Fibroblast of peridontal ligament (primary cell): Measurements from ENCODE around the gene DDX1.
A peak's percentile ranks its signal among the peaks of the same experiment; 100 is the strongest.

Experiments
- DNase-seq: peaks from one replicate; pipeline ENCODE4 v3.0.0-alpha.2; 2010; ENCODE audit errors: extremely low read depth

DDX1 gene

GRCh38 chr2:15662579-15662978 is 70.9 kb downstream of the DDX1 start:
- DNase-seq, result no peak

GRCh38 chr2:15663802-15664201 is 72.1 kb downstream of the DDX1 start:
- no peak for DNase-seq

DNA sequence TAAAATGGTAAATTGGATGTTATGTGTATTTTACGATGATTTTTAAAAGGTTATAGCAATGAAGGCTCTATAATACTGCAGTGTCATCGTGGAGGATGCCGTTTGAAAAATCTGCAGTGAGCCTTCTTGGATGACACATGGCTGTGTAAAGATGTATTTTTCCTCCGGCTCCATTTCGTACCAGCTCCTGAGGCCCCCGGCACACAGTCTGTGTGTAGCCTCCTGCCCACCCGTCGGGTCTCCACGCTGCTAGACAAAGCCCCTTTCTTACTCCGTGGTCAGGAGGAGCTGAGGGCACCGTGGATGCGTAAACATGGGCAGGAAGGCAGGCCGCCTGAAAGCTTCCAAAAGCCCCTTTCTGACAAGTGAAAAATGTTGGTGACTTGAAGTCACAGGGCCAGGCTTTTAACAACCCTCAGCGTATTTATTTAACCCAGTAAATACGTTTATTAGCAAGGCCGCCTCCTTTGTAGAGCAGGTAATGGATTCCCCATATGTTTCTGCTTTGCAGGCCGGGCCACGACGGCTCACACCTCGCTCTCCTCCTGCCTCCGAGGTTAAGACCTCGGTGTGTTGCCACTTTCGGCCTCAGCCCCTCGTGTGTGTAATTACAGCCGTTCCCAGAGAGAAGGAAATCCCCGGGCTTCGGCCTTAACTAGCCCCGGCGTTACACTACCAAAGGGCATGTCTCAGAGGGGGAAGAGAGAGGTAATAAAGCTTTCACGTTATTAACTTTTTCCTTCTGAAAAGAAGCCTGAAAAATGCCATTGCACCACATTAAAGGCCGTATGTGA is 72.8 kb downstream of the DDX1 start:
- DNase-seq, result no peak

GRCh38 chr2:15665067-15665942 is 73.6 kb downstream of the DDX1 start:
- no peak for DNase-seq

DNA sequence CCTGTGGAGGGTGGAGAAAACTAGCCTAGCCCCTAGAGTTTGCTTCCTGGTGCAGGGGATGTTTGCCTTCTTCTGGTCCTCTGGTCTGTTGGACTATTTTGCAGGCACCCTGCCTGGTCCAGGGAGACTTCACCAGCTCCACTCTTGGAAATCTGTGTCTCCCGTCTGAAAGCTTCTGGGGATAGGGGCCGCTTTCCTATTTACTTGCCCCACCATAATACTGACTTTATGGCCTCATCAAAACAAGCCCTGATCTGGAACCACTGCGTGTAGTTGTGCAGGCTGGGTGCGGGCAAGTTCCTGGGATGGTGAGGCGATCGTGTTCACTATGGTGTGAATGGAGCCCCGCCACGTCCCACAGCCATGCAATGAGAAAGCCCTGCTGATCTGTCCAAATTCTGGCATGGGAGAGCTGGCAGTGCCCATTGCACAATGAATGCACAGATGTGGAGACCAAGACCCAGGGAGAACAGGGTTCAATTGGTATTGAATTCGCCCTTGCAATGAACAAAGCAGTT is 74.3 kb downstream of the DDX1 start:
- DNase-seq, result no peak

DNA sequence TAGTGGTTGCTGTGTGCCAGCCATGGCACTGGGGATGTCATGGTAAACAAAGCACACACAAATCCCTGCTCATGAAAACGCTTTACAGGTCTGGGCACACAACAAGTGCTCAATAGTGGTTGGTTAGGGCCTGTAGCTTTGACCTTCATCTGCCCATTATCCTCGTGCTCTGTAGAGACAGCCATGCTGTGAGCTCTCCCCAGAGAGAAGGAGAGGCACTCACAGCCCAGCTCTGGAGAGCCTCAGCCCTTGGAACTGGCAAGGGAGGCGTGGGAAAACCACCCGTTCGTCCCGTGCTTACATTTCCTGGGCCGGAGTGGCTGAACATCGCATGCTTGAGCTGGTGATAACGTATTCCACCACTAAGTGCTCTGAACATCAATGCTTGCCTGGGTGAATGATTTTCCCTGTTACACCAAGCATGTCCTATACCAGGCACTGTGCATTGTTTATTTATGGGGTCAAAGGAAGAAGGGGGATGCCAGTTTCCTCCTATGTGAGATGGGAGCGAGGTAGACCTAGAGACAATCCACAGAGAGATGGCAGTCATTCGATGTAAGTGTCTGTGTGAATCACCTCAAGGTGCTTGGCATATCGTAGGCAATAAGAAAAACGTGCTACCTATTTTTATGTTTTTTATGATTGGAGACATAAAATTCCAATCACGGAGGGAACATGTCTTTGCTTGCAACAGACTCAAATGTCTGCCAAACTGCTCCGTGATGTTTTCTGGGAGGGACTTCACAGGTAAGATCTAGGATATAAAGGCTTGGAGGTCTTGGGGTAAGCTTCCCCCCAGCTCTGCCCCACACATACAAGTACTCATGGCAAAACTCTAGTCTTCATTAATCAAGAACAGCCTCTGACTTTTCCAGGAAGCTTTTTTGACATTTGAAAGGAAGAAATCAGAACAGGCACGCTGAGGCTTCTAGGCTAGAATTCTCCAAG is 75.5 kb downstream of the DDX1 start:
- DNase-seq, result no peak

DNA sequence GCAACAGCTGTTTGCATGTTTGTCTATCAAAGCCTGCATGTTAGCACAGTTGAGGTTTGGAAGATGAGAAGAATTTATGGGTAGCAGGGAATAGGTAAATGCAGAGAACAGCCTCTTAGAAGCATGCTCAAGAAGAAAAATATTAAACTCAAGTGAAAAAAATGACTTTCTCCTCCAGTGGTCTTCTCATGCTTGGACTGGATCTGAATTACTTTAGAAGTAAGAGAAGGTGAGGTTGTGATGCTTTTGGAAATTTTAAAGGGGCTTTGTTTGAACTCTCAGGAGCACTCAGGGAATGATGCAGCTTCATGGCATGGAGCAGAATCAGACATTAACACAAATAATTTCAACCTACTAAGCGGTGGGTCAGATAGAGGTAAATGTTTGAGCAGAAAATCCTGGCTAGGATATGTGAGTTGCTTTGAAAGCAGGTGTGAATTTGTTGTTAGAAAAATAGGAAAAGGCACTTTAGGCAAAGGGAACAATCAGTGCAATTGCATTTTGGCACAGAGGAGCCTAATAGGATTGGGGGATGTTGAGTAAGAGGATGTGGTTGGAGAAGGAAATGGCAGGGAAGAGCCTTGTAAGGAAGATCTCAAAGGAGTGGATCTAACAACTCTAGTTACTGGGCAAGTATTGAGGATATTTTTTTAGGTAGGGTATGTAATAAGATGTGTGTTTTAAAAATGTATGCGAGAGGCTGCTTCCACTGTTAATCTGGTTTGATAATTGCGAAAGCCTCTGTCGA is 76.3 kb downstream of the DDX1 start:
- no peak for DNase-seq

- no peak for DNase-seq
Measured at GRCh38 chr2:15668611-15669305, 77.1 kb downstream of the DDX1 start.

DNA sequence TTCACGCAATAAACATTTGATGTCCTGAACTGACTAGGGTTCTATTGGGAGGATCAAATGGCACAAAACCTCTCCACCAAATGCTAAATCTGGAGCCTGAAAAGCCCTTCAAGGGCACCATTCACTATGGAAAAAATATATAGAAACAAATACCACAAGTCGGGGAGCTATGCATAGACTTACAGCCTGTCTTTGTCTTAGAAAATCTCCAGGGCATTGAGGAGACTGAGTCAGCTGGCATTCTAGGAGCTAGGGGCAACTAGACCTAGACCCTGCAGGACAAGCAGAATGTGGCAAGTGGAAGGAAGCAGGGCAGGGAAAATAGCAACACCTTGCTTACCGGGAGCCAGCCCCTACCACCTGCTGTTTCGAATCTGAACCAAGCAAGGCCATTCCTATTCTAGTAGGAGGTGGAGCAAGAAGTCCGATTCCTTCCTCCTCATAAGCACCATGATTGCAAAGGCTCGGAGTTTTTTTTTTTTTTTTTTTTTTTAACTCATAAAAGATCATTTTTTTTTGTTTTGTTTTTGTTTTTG is 77.8 kb downstream of the DDX1 start:
- no peak for DNase-seq

GRCh38 chr2:15670469-15670868 is 78.8 kb downstream of the DDX1 start:
- DNase-seq, result no peak

DNA sequence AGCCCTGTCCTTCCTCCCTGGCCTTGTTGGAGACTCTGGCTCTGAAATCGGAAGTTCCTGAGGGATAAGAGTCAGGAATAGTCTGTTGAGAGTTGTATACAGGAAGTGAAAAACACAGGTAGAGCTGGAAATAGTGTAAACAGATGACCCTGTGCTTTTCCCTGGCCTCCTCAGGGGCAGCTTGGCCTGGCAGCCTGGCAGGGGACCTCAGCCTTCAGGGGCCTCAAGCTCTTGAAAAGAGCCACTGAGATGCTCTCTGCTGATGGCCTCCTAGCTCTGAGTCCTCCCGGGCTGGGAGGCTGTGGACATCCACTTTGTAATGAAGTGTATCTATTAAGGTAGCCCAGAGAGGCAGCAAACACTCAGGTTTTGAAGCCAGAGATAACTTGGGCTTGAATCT is 79.3 kb downstream of the DDX1 start:
- DNase-seq, result no peak

DNA sequence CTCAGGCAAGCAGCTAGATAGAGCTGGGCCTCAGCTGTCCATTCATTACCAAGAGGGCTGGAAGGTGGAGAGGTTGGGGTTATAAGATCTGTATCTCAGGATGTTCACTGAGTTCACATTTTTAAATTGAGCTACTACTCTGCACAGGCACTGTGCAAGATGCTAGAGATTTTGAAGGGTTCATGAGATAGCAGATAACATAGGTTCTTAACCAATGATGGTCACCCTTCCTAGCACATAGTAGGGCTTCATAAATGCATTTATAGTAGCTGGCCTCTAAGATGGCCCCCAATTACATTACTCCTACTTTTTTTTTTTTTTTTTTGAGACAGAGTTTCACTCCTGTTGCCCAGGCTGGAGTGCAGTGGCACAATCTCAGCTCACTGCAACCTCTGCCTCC is 79.7 kb downstream of the DDX1 start:
- no peak for DNase-seq

DNA sequence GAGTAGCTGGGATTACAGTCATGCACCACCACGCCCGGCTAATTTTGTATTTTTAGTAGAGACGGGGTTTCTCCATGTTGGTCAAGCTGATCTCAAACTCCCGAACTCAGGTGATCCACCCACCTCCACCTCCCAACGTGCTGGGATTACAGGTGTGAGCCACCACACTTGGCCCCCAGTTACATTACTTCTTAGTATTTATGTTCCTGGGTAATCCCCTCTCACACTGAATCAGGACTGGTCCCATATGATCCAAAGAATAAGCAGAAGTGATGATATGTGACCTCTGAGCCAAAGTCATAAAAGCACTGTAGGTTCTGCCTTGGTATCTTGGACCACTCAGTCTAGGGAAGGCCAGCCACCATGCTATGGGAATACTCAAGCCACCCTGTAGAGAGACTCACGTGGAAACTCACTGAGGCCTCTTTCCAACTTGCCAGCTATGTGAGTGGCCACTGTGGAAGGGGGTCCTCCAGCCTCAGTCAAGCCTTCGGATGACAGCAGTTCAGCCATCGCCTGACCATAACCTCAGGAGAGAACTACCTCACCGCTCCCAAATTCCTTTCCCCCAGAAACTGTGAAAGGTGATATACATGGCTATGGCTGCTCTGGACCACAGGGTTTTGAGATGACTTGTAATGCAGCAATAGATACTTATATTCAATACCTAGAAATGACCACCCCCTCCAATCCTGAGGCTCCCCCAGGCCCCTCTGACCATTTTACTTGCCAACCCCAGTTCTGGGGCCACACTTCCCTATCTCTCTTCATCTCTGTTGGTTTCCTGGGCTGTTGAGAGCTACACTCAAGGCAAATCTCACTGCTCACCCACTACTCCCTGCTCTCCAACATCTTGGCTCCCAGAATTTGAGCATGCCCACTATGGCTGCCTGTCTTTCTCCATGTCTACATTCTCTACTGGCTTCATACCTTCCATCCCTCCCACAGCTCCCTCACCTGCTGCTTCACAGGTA is 80.5 kb downstream of the DDX1 start:
- DNase-seq, result no peak

DNA sequence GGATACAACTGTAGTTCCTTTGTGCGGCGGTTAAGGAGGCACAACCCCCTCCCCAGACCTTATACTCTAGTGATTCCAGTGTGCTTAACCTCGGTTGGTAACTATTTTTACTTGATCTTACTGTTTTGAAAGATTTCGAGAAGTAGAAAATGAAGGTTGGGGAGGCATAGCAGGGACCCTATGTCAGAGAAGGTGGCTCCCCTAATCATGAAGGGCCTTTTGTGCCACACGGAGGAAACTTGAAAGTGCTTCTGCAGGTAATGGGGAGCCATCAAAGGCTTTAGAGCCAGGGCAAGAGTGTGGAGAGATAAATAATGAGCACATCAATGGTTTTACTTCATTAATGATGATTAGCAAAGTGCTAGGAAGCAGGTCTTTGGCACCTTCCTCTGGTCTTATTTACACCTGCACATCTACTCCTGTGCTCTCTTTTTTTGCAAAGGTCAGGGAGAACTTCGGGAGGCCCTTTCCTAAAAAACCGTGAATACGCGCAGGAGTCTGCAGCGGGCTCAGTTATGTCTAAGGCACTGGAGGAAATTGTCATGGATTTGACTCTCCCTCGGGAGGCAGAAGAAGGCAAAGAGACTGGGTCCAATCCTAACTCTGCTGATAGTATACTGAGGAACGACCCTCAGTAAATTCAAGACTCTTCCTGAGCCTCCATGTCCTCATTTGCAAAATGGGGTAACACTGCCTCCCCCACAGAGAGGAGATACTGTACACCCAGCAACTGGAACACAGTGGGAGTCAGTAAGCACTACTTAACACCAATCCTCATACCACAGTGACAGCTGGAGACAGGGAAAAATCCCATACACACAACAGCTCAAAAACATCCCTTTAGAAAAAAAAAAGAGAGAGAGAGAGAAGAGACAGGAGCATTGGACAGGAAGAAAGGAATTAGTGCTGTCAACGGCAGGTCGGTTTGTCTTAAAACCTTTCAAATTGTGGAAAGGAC is 81.6 kb downstream of the DDX1 start:
- DNase-seq, result no peak

GRCh38 chr2:15673919-15674636 is 82.4 kb downstream of the DDX1 start:
- DNase-seq, result peak; percentile 2

DNA sequence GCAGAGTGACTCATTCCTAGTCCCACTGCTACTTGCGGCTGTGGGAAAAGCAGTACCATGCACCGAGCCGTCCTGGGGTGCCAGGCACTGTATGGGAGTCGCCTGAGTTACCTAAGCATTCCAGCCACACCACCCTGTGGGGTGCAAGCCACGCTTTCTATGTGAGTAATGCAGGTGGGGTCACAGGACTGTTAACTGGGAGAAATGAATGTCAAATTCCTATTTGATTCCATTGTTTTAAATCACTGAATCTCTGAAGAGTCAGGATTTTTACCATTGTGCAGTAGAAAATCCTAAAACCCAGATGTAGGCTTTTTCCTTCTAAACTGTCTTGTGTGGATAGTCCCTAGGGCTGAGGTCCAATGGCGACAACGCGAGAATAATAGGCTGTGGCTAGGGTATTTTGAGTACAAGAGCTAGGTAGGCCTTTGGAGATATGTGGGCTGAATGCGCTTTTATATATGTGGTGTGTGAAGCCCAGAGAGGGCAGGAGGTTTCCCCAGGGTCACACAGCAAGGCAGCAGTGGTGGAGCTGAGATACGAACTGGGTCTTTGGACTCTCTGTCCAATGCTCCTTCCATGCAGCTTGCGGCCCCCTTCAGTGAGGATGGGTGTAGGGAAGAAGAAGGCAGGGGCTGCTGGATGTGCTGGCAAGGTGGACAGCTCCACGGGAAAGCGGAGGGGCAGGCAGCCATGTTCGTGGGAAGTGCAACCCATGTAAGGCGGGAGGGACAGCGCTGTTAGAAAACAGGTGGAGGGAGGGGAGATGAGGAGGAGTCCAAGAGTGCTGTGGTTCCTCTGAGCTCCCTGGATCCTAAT is 83.2 kb downstream of the DDX1 start:
- DNase-seq, result no peak
